Measurements from ENCODE around the gene TBC1D5.

DNA sequence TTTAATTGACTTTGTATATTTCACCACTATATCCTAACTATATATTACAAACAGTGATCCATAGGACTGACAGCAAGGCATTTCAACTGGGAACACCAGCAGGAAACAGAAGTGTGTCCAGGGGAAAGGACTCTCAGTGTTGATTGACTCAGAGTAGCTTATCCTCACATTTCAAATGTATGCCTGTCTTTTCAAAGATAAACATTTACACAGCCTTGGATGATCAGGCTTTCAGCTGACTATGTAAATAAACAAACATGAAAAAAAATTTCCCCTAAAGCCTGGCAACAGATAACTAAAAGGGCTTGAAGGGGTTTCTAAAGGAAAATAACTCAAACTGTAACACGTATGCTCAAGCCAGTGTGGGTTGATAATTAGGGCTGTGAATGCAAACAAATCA lies 321.8 kb downstream of the TBC1D5 start:
- TF ChIP-seq EZH2 (IDR thresholded peaks at IDR 0.05; ENCODE audit: insufficient read depth, poor library complexity, severe bottlenecking) (no peak), EZH2phosphoT487 (IDR thresholded peaks at IDR 0.05; ENCODE audit: insufficient read depth, low read depth) (no peak)

Measured in GM23248 (cell line).